OCI-LY7 (cell line): ENCODE data around the gene SKAP2. TPM values are rescaled to one million over a fixed set of nuclear protein-coding genes. Genes with fewer than 3 reads are reported as not detected.

Source experiments
- BruUV-seq: library from RNA; stranded (reverse); fragments of 400-500 nt; replicated peaks from 2 replicates; lab custom pipeline; 2021; lab: Mats Ljungman, UMichigan
- CTCF ChIA-PET: fragments of 300-600 bp; sonication (Branson Sonifier 250); formaldehyde crosslinking; loops from one replicate; lab custom pipeline; 2022; ENCODE audit warnings: antibody characterized with exemption; ENCODE audit not compliant: unreplicated experiment; lab: Charles Lee
- POLR2A ChIA-PET: fragments of 300-600 bp; sonication (Branson Sonifier 250); formaldehyde crosslinking; loops from one replicate; lab custom pipeline; 2022; ENCODE audit warnings: antibody characterized with exemption; lab: Charles Lee
- DNase-seq: peaks from one replicate; pipeline ENCODE4 v3.0.0-alpha.2; 2015; ENCODE audit warnings: low spot score
- H2AFZ ChIP-seq: fragments of 200-600 bp; sonication (generic), shearing (Covaris generic); 2 replicates; pipeline ENCODE4 v1.6.1; 2014; ENCODE audit warnings: mild to moderate bottlenecking, antibody characterized with exemption, low read length, moderate library complexity
- H3K27ac ChIP-seq: fragments of 200-600 bp; sonication (generic); 2 replicates; pipeline ENCODE4 v1.5.1; 2014; ENCODE audit warnings: mixed run types, low read depth, mild to moderate bottlenecking, moderate library complexity, low read length, inconsistent platforms; ENCODE audit not compliant: poor library complexity, severe bottlenecking
- H3K36me3 ChIP-seq: fragments of 200-600 bp; sonication (generic); 2 replicates; pipeline ENCODE4 v1.6.1; 2014; ENCODE audit warnings: mild to moderate bottlenecking, antibody characterized with exemption, low read length, moderate library complexity, mixed read lengths; ENCODE audit not compliant: insufficient read depth
- H3K4me1 ChIP-seq: fragments of 200-600 bp; sonication (generic); 2 replicates; pipeline ENCODE4 v1.5.1; 2014; ENCODE audit warnings: mild to moderate bottlenecking, low read length; ENCODE audit not compliant: insufficient read depth, poor library complexity, severe bottlenecking
- H3K4me2 ChIP-seq: fragments of 200-600 bp; sonication (generic); 2 replicates; pipeline ENCODE4 v1.6.1; 2014; ENCODE audit warnings: mild to moderate bottlenecking, low read length
- H3K4me3 ChIP-seq: fragments of 200-600 bp; sonication (generic); 2 replicates; pipeline ENCODE4 v1.5.1; 2014; ENCODE audit warnings: mild to moderate bottlenecking, low read depth, low read length; ENCODE audit not compliant: poor library complexity, severe bottlenecking
- H3K79me2 ChIP-seq: fragments of 200-600 bp; sonication (generic); 2 replicates; pipeline ENCODE4 v1.6.1; 2016; ENCODE audit warnings: low read depth, mild to moderate bottlenecking, low read length, moderate library complexity, mixed read lengths; ENCODE audit not compliant: insufficient read depth
- H3K9me2 ChIP-seq: fragments of 200-600 bp; sonication (generic); 2 replicates; pipeline ENCODE4 v1.6.1; 2016; ENCODE audit warnings: mild to moderate bottlenecking, low read length, mixed read lengths; ENCODE audit not compliant: insufficient read depth
- H3K9me3 ChIP-seq: fragments of 200-600 bp; sonication (generic); 2 replicates; pipeline ENCODE4 v1.6.1; 2014; ENCODE audit warnings: mild to moderate bottlenecking, mixed run types, low read length, mixed read lengths
- H4K20me1 ChIP-seq: fragments of 200-600 bp; sonication (generic); 2 replicates; pipeline ENCODE4 v1.6.1; 2014; ENCODE audit warnings: mild to moderate bottlenecking, antibody characterized with exemption, low read length, moderate library complexity, mixed read lengths; ENCODE audit not compliant: insufficient read depth
- CTCF ChIP-seq: fragments of 200-600 bp; sonication (generic); conservative IDR thresholded peaks from 2 replicates; pipeline ENCODE4 v1.5.1; 2014; ENCODE audit warnings: mild to moderate bottlenecking, antibody characterized with exemption, low read length, moderate library complexity, mixed read lengths
- EZH2phosphoT487 ChIP-seq: fragments of 200-600 bp; sonication (generic); IDR thresholded peaks from 2 replicates; pipeline ENCODE4 v1.6.1; 2018; ENCODE audit warnings: low read depth, borderline replicate concordance, mild to moderate bottlenecking, mixed run types, antibody characterized with exemption, low read length, moderate library complexity, mixed read lengths
- intact Hi-C: fragments of 100-400 bp; cut with micrococcal nuclease; formaldehyde crosslinking; loops from one replicate; pipeline ENCODE4 v1.10.0; 2022; ENCODE audit not compliant: unreplicated experiment
- total RNA-seq, 2 experiments: library from RNA; depleted of rRNA in 1 of 2; stranded (reverse); fragments of >200 nt in 1 of 2; shearing (Covaris generic) in 1 of 2; gene quantifications; 2 replicates each; pipeline ENCODE4 v1.2.3, GENCODE V29; 2014 to 2022

SKAP2 gene
- total RNA-seq, 2 experiments from 2014 or later: 15.5 to 54.8 TPM

- intact Hi-C loops: no loop called here
- no peak for TF ChIP-seq CTCF
- Histone ChIP-seq H3K27ac (no peak overlapping the region), H2AFZ (no peak overlapping the region), H4K20me1 (no peaks in the 10 kb centered on the region), H3K36me3 (no peaks in the 10 kb centered on the region), H3K4me3 (no peak overlapping the region), H3K9me3 (no peaks in the 10 kb centered on the region), H3K4me2 (no peak overlapping the region), H3K4me1 (no peaks in the 10 kb centered on the region), H3K9me2 (no peaks in the 10 kb centered on the region), H3K79me2 (no peaks in the 10 kb centered on the region)
- no TSS peak for BruUV-seq
- no peak for DNase-seq
- ChIA-PET POLR2A (interaction anchor here (0.6 to 1.4 kb wide), 8 partner anchors 11 to 1702 kb away, joined by 3 to 4 read pairs (median 4); no protein-coding TSS in a partner anchor), CTCF (no interaction called here)
These were observed 35.1 kb upstream of the SKAP2 start for GRCh38 chr7:26899519-26899918.

- no peaks in the 10 kb centered on the region for H4K20me1 ChIP-seq
- no peaks in the 10 kb centered on the region for H3K9me2 ChIP-seq
- no peak for DNase-seq
- ChIA-PET CTCF (no interaction called here), POLR2A (interaction anchor here (0.7 to 1.4 kb wide), 4 partner anchors 11 to 178 kb away, joined by 3 to 4 read pairs (median 4); no protein-coding TSS in a partner anchor)
- no peak overlapping the region for H2AFZ ChIP-seq
- no peak overlapping the region for H3K27ac ChIP-seq
- H3K4me3 ChIP-seq: no peak overlapping the region
- intact Hi-C loops: no loop called here
- no peaks in the 10 kb centered on the region for H3K79me2 ChIP-seq
- BruUV-seq: no TSS peak
- TF ChIP-seq EZH2phosphoT487: no peak
- TF ChIP-seq CTCF: no peak
- H3K4me1 ChIP-seq: no peaks in the 10 kb centered on the region
- no peak overlapping the region for H3K4me2 ChIP-seq
- no peaks in the 10 kb centered on the region for H3K9me3 ChIP-seq
- H3K36me3 ChIP-seq: no peaks in the 10 kb centered on the region
These were observed 34.5 kb upstream of the SKAP2 start for GRCh38 chr7:26898891-26899290.

- H3K79me2 ChIP-seq: no peaks in the 10 kb centered on the region
- CTCF ChIA-PET: no interaction called here
These were observed 33.5 kb upstream of the SKAP2 start for GRCh38 chr7:26897928-26898327.

More at GRCh38 chr7:26897928-26898327, 33.5 kb upstream of the SKAP2 start:
- Histone ChIP-seq H3K27ac (no peak overlapping the region), H3K4me3 (no peak overlapping the region), H3K4me1 (no peaks in the 10 kb centered on the region), H3K9me3 (no peaks in the 10 kb centered on the region), H2AFZ (no peak overlapping the region), H3K4me2 (no peak overlapping the region), H3K9me2 (no peaks in the 10 kb centered on the region), H4K20me1 (no peaks in the 10 kb centered on the region), H3K36me3 (no peaks in the 10 kb centered on the region)
- no peak for TF ChIP-seq EZH2phosphoT487
- POLR2A ChIA-PET: no interaction called here
- intact Hi-C loops: no loop called here
- DNase-seq: no peak
- BruUV-seq: no TSS peak
